Natural killer cell (primary cell): ENCODE data around the gene TTLL6. TPM values are rescaled to one million over a fixed set of nuclear protein-coding genes. Genes with fewer than 3 reads are reported as not detected.

Source experiments
- ATAC-seq, 3 donors: fragments of 150-1000 bp in 2 of 3; fragments of 200-7000 bp in 1 of 3; cut with Tn5 transposase; 1 replicate in 1 of 3; 2 replicates in 2 of 3; pipeline ENCODE4 v1.10.0; 2021; ENCODE audit warnings: mild to moderate bottlenecking in 2 of 3, moderate library complexity in 2 of 3
- DNase-seq, 2 donors: peaks; one replicate each; pipeline versions ENCODE4 v3.0.0 to v3.0.0-alpha.2; 2013 to 2021; ENCODE audit warnings: mixed read lengths in 1 of 2
- H3K27ac ChIP-seq: one replicate; pipeline ENCODE4 v1.5.1; 2013; ENCODE audit warnings: mild to moderate bottlenecking, low read length
- H3K27me3 ChIP-seq: one replicate; pipeline ENCODE4 v1.6.1; 2013; ENCODE audit warnings: low read length; ENCODE audit not compliant: control insufficient read depth, insufficient read depth
- H3K36me3 ChIP-seq: one replicate; pipeline ENCODE4 v1.6.1; 2013; ENCODE audit warnings: low read length; ENCODE audit not compliant: control insufficient read depth, insufficient read depth
- H3K4me1 ChIP-seq: one replicate; pipeline ENCODE4 v1.6.1; 2013; ENCODE audit warnings: low read length; ENCODE audit not compliant: control insufficient read depth, insufficient read depth
- H3K4me3 ChIP-seq: one replicate; pipeline ENCODE4 v1.5.1; 2013; ENCODE audit warnings: low read length
- H3K9me3 ChIP-seq: one replicate; pipeline ENCODE4 v1.6.1; 2013; ENCODE audit warnings: low read length; ENCODE audit not compliant: control insufficient read depth, insufficient read depth
- H3K27ac Mint-ChIP-seq, 2 donors: one replicate each; pipeline ENCODE4 v1.8.0; 2022; ENCODE audit warnings: mild to moderate bottlenecking in 2 of 2, mixed read lengths in 2 of 2, moderate library complexity in 1 of 2
- H3K27me3 Mint-ChIP-seq, 2 donors: one replicate each; pipeline ENCODE4 v1.8.0; 2022; ENCODE audit warnings: low read depth in 2 of 2, mixed read lengths in 2 of 2
- H3K36me3 Mint-ChIP-seq: one replicate; pipeline ENCODE4 v1.8.0; 2022; ENCODE audit warnings: mixed read lengths
- H3K4me1 Mint-ChIP-seq, 2 donors: one replicate each; pipeline ENCODE4 v1.8.0; 2022; ENCODE audit warnings: mixed read lengths in 2 of 2
- H3K4me3 Mint-ChIP-seq: one replicate; pipeline ENCODE4 v1.8.0; 2022; ENCODE audit warnings: mild to moderate bottlenecking, moderate library complexity, mixed read lengths
- H3K9me3 Mint-ChIP-seq, 2 donors: one replicate each; pipeline ENCODE4 v1.8.0; 2022; ENCODE audit warnings: mixed read lengths in 2 of 2
- WGBS: methylation state at CpG from one replicate; pipeline ENCODE4 v1.1.7; 2013; ENCODE audit warnings: missing lambda C conversion rate; ENCODE audit not compliant: insufficient coverage; 5-methylcytosine and 5-hydroxymethylcytosine counted together
- intact Hi-C: fragments of 100-400 bp; cut with micrococcal nuclease; formaldehyde crosslinking; loops from one replicate; pipeline ENCODE4 v1.14.2; 2022
- total RNA-seq, 4 donors: library from RNA; stranded (reverse); fragments of 120-200 nt in 1 of 4; gene quantifications; one replicate each; pipeline versions ENCODE4 v1.2.3 to v1.2.4, GENCODE V29; 2013 to 2022
- TF ChIP-seq, protein P1 (sequence below): fragments of 200-600 bp; IDR thresholded peaks from one replicate; pipeline ENCODE4 v1.8.0; 2022; ENCODE audit warnings: antibody characterized with exemption

The TTLL6 gene
- total RNA-seq, 3 donors from 2014 or later (not counting 1 experiment from before 2014, with no cell fraction given): not detected

DNA sequence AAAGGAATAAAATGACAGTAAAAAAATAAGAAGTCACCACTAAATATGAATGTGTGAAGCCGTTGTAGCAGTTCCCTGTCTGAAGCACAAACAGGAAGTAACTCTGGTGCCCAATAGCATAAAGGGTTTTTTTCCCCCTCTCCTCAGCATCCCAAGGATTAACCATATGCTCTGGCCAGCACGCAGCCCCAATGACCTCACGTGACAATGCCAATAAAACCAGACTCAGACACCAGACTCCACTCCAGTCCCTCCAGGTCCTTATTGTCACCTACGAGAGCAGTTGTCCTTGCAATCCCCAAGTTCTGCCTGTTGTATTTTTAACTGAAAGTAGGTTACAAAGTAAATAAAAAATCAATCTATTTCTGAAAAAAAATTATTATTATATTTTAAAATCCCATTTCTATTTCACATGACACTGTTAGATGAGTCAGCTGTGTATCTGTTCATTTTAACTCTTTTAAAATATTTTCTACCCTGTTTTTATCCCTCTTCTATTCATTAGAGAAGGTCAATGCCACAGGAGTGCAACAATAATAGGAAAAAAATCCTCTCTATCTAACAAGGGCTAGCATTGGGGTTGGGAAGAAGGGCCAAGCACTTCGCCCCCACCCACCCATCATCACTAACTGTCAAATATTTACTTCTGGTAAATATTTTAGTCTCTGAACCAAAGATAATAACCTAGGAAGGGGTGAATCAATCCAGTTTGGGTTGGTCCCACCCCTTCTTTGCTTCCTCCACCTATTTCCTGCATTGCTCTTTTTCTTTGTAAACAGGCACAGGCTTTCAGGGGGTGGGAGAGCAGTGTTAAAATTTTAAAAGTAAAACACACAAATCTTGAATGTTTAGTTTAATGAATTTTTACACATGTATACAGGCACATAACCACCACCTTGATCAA is 101.3 kb downstream of the TTLL6 start:
- no peak for DNase-seq
- H3K27me3 Mint-ChIP-seq: peaks cover 44 to 67% of the 10 kb centered on the region in 2 donors
- no peaks in the 10 kb centered on the region for H3K36me3 Mint-ChIP-seq
- H3K9me3 Mint-ChIP-seq: no peaks in the 10 kb centered on the region
- 27% methylated on average over 3 of the region's 5 CpGs for WGBS
- peaks cover 0 to 19% of the 10 kb centered on the region in 2 donors for H3K4me1 Mint-ChIP-seq
- intact Hi-C loops: no loop called here
- Histone ChIP-seq H3K36me3 (no peaks in the 10 kb centered on the region), H3K4me3 (no peak overlapping the region), H3K27me3 (peaks cover 49% of the 10 kb centered on the region), H3K27ac (no peak overlapping the region), H3K4me1 (peaks cover 18% of the 10 kb centered on the region), H3K9me3 (peaks cover 3% of the 10 kb centered on the region)
- TF ChIP-seq, protein P1, sequence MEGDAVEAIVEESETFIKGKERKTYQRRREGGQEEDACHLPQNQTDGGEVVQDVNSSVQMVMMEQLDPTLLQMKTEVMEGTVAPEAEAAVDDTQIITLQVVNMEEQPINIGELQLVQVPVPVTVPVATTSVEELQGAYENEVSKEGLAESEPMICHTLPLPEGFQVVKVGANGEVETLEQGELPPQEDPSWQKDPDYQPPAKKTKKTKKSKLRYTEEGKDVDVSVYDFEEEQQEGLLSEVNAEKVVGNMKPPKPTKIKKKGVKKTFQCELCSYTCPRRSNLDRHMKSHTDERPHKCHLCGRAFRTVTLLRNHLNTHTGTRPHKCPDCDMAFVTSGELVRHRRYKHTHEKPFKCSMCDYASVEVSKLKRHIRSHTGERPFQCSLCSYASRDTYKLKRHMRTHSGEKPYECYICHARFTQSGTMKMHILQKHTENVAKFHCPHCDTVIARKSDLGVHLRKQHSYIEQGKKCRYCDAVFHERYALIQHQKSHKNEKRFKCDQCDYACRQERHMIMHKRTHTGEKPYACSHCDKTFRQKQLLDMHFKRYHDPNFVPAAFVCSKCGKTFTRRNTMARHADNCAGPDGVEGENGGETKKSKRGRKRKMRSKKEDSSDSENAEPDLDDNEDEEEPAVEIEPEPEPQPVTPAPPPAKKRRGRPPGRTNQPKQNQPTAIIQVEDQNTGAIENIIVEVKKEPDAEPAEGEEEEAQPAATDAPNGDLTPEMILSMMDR: no peak
- no peak for ATAC-seq
- H3K27ac Mint-ChIP-seq: no peak overlapping the region
- H3K4me3 Mint-ChIP-seq: no peak overlapping the region

Other genes starting within 250 kb of the TTLL6 start
- 1 to 10 TPM; 3.5 to 6.7 (median 5.7) TPM for gene HOXB4, start 238.9 kb downstream of the TTLL6 start, total RNA-seq
- gene HOXB3, start 227.0 kb downstream of the TTLL6 start, total RNA-seq: 10 to 100 TPM in 2 of 3 donors, 1 to 10 TPM in 1; 7.9 to 15.6 (median 15.3) TPM
- not detected for gene HOXB5, start 223.4 kb downstream of the TTLL6 start, total RNA-seq
- gene HOXB6, start 212.2 kb downstream of the TTLL6 start, total RNA-seq: not detected
- gene HOXB7, start 206.2 kb downstream of the TTLL6 start, total RNA-seq: 1 to 10 TPM in 1 of 3 donors, under 1 TPM in 2; 0.45 to 1.4 (median 0.97) TPM
- not detected for gene HOXB8, start 201.9 kb downstream of the TTLL6 start, total RNA-seq
- gene HOXB9, start 190.9 kb downstream of the TTLL6 start, total RNA-seq: 1 to 10 TPM in 1 of 3 donors, under 1 TPM in 2; 0.12 to 1.0 (median 0.18) TPM
- not detected for gene PRAC1, start 94.7 kb downstream of the TTLL6 start, total RNA-seq
- not detected for gene PRAC2, start 94.0 kb downstream of the TTLL6 start, total RNA-seq
- gene HOXB13, start 88.5 kb downstream of the TTLL6 start, total RNA-seq: not detected
- gene CALCOCO2, start 13.8 kb upstream of the TTLL6 start, total RNA-seq: 100 to 1,000 TPM; 175 to 188 (median 179) TPM
- gene ATP5MC1, start 75.6 kb upstream of the TTLL6 start, total RNA-seq: 10 to 100 TPM; 28.2 to 34.9 (median 34.5) TPM
- gene UBE2Z, start 91.2 kb upstream of the TTLL6 start, total RNA-seq: 10 to 100 TPM; 89.0 to 94.0 (median 89.6) TPM
- gene SNF8, start 127.6 kb upstream of the TTLL6 start, total RNA-seq: 10 to 100 TPM; 76.9 to 86.0 (median 78.3) TPM
- not detected for gene GIP, start 151.4 kb upstream of the TTLL6 start, total RNA-seq
- not detected for gene IGF2BP1, start 180.2 kb upstream of the TTLL6 start, total RNA-seq